AG09309 (cell line): ENCODE results near the gene SCG5.

ENCODE experiments used
- DNase-seq: peaks from one replicate; pipeline ENCODE4 v3.0.0-alpha.2; 2010; ENCODE audit warnings: low read depth
- H3K4me3 ChIP-seq: 2 replicates; pipeline ENCODE4 v1.5.1; 2011; ENCODE audit warnings: mild to moderate bottlenecking, low read depth, low read length, moderate library complexity; ENCODE audit not compliant: control insufficient read depth
- CTCF ChIP-seq: IDR thresholded peaks from 2 replicates; pipeline ENCODE4 v1.5.1; 2011; ENCODE audit warnings: mild to moderate bottlenecking, low read depth, low read length, inconsistent platforms; ENCODE audit not compliant: insufficient read depth, control insufficient read depth; ENCODE audit errors: missing control alignments

The SCG5 gene

DNA sequence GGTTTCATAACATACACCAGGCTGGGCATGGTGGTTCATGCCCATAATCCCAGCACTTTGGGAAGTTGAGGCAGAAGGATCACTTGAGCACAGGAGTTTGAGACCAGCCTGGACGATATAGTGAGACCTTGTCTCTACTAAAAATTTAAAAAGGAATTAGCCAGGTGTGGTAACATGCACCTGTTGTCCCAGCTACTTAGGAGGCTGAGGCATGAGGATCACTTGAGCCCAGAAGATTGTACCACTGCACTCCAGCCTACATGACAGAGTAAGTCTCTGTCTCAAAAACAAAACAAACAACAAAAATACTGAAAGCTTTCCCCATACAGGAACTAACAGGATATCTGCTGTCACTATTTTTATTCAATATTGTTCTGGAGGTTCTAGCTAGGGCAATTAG, 97.2 kb downstream of the SCG5 start:
- DNase-seq = no peak
- TF ChIP-seq CTCF = no peak
- no peak overlapping the region for H3K4me3 ChIP-seq

DNA sequence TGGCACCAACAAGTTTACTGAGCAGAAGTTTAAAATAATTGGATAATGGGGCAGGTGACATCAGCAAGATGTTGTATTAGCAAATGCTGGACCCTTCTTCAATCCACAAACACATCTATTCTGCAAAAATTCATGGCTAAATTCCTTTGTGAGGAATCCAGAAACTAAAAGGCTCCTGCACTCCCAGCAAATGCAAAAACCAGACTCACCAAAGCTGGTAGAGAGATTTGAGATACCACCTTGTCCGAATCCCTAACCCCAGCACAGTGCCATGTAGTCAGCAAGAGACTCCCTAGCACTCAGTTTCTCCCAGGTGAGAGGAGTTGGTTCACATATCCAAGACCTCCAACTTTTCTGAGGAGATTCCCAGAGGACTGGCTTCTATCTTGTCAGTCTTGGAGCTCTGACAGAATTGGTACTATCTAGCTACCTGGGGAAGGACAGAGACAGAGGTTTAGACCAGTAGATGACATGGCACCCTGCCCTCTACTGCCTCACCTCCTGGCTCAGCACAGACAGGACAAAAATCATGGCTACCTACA, 98.1 kb downstream of the SCG5 start:
- no peak overlapping the region for H3K4me3 ChIP-seq
- no peak for DNase-seq
- no peak for TF ChIP-seq CTCF

- no peak for TF ChIP-seq CTCF
- no peak overlapping the region for H3K4me3 ChIP-seq
- DNase-seq = no peak
Measured at GRCh38 chr15:32743411-32744140, 102.1 kb downstream of the SCG5 start.

DNA sequence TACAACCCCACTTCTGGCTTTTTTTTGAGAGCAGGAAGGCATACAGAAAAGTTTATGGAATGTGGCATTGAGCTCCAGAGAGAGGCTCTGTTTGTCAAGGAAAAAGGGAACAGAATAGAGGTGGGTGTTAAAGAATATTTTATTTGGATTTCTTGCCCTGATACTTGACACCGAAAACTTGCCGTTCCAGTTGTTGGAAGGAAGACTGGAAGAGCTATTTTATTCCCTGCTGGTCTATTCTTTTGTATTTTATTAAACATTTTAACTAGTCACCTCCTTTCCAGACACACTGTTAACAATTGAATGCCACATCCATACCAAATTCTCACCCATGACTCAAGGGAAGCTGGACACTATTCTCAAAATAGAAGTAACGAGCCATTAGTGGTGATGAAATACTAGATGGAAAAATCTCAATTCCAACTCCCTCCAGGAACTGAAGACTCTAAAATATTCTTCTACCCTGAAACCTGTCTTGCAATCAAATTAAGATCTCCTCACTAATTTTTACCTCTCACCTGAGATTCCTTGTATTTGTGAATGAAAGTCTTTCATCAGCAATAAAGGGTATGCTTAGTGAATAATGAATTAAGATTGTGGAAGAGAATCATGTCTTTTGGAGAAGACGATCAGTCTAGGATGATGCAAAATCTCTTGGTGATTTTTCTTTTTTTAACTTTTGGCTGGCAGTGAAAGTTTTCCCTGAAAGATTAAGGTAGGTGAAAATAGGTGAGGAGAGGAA, 104.8 kb downstream of the SCG5 start:
- DNase-seq = no peak

More for the DNA sequence above, 104.8 kb downstream of the SCG5 start:
- TF ChIP-seq CTCF = no peak
- H3K4me3 ChIP-seq = no peak overlapping the region
